Vagina (tissue), 2 donors: Measurements from ENCODE around the gene CCDC80. TPM values are rescaled to one million over a fixed set of nuclear protein-coding genes. Genes with fewer than 3 reads are reported as not detected.

Source experiments
- DNase-seq, 2 donors: peaks; one replicate each; pipeline ENCODE4 v3.0.0-alpha.2; 2017; ENCODE audit errors: extremely low spot score in 2 of 2
- H3K27ac ChIP-seq: fragments of 200-600 bp; sonication (generic); one replicate; pipeline ENCODE4 v1.5.1; 2019
- H3K27me3 ChIP-seq: fragments of 200-600 bp; sonication (generic); one replicate; pipeline ENCODE4 v1.5.1; 2019
- H3K36me3 ChIP-seq, 2 donors: fragments of 200-600 bp; sonication (generic); one replicate each; pipeline ENCODE4 v1.5.1; 2017 to 2019
- H3K4me1 ChIP-seq: fragments of 200-600 bp; sonication (generic); one replicate; pipeline ENCODE4 v1.5.1; 2019
- H3K4me3 ChIP-seq, 2 donors: fragments of 200-600 bp; sonication (generic); 1 replicate in 1 of 2; 2 replicates in 1 of 2; pipeline ENCODE4 v1.5.1; 2016 to 2019
- H3K9me3 ChIP-seq: fragments of 200-600 bp; sonication (generic); one replicate; pipeline ENCODE4 v1.5.1; 2019
- POLR2A ChIP-seq, 2 donors: fragments of 450-650 bp; IDR thresholded peaks; one replicate each; pipeline ENCODE4 v1.6.1; 2017; ENCODE audit warnings: antibody characterized with exemption in 2 of 2, mild to moderate bottlenecking in 2 of 2, moderate library complexity in 2 of 2
- POLR2AphosphoS5 ChIP-seq, 2 donors: sonication (generic); formaldehyde crosslinking; IDR thresholded peaks; one replicate each; pipeline ENCODE4 v1.9.0; 2017; ENCODE audit warnings: antibody characterized with exemption in 2 of 2, mild to moderate bottlenecking in 2 of 2, low read depth in 1 of 2; ENCODE audit not compliant: insufficient read depth in 1 of 2
- intact Hi-C: fragments of 100-400 bp; cut with DNase I; formaldehyde crosslinking; loops from one replicate; pipeline ENCODE4 v1.15.1; 2023
- total RNA-seq: library from RNA; depleted of rRNA; stranded (reverse); fragments of >200 nt; gene quantifications from one replicate; pipeline ENCODE4 v1.2.3, GENCODE V29; 2016
- TF ChIP-seq, protein P1 (sequence below), 3 experiments: fragments of 450-650 bp in 2 of 3; fragments of 200-600 bp in 1 of 3; sonication (generic) in 1 of 3; IDR thresholded peaks; one replicate each; pipeline ENCODE4 v1.5.1; 2017 to 2019; ENCODE audit warnings: antibody characterized with exemption in 3 of 3, mild to moderate bottlenecking in 2 of 3, moderate library complexity in 2 of 3

The CCDC80 gene
- total RNA-seq, 1 donor from 2014 or later: 51.6 TPM

DNA sequence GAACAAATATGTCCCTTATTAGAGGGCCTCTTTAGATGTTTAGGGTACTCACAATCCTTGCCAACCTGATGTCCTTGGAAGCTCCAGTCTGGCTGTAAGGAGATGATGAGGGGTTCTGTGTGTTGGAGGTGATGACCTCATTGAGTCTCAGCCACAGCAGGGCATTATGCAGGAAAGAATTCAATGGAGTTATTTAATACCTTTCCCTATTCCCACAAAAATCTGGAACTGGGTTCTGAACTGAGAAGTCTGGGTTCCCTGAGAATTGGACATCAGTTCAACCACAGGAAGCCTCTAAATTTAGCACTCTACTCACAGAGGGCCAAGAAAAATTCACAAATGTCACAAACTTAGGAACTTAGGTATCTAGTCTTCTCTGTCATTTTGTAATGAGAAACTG lies 42.2 kb downstream of the CCDC80 start:
- H3K27me3 ChIP-seq: no peaks in the 10 kb centered on the region
- intact Hi-C loops: no loop called here
- no peak overlapping the region for H3K4me3 ChIP-seq
- DNase-seq: no peak
- TF ChIP-seq POLR2AphosphoS5 (IDR thresholded peaks at IDR 0.05; ENCODE audit: insufficient read depth in 1 of 2, low read depth in 1 of 2): no peak
- TF ChIP-seq, protein P1, sequence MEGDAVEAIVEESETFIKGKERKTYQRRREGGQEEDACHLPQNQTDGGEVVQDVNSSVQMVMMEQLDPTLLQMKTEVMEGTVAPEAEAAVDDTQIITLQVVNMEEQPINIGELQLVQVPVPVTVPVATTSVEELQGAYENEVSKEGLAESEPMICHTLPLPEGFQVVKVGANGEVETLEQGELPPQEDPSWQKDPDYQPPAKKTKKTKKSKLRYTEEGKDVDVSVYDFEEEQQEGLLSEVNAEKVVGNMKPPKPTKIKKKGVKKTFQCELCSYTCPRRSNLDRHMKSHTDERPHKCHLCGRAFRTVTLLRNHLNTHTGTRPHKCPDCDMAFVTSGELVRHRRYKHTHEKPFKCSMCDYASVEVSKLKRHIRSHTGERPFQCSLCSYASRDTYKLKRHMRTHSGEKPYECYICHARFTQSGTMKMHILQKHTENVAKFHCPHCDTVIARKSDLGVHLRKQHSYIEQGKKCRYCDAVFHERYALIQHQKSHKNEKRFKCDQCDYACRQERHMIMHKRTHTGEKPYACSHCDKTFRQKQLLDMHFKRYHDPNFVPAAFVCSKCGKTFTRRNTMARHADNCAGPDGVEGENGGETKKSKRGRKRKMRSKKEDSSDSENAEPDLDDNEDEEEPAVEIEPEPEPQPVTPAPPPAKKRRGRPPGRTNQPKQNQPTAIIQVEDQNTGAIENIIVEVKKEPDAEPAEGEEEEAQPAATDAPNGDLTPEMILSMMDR (IDR thresholded peaks at IDR 0.05): no peak
- TF ChIP-seq POLR2A (IDR thresholded peaks at IDR 0.05): no peak
- no peaks in the 10 kb centered on the region for H3K9me3 ChIP-seq
- H3K4me1 ChIP-seq: peaks cover 6% of the 10 kb centered on the region
- no peaks in the 10 kb centered on the region for H3K36me3 ChIP-seq
- no peak overlapping the region for H3K27ac ChIP-seq

DNA sequence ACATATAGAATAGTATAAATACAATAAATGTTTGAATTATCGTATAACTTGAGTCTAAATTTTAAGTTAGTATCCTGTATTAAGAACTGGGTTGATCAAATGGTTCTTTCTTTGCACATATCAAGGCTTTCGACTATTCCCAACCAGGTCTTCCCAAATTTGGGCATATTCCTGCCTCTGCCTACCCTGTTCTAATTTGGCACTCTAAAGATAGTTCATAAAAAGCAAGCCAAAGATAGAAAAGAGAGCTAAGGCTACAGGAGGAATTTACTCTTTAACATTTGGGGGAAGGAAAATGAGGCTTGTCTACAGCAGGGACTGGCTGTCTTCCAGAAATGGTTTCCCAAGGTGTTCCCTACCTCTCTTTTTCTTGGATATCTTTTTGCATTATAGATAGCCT lies 43.0 kb downstream of the CCDC80 start:
- Histone ChIP-seq H3K4me1 (peaks cover 4% of the 10 kb centered on the region), H3K27ac (no peak overlapping the region), H3K36me3 (peaks cover 0 to 4% of the 10 kb centered on the region in 2 donors), H3K27me3 (no peaks in the 10 kb centered on the region), H3K9me3 (no peaks in the 10 kb centered on the region), H3K4me3 (no peak overlapping the region)
- TF ChIP-seq, protein P1 (IDR thresholded peaks at IDR 0.05): no peak
- TF ChIP-seq POLR2A (IDR thresholded peaks at IDR 0.05): no peak
- TF ChIP-seq POLR2AphosphoS5 (IDR thresholded peaks at IDR 0.05; ENCODE audit: insufficient read depth in 1 of 2, low read depth in 1 of 2): no peak
- intact Hi-C loops: no loop called here
- DNase-seq: no peak

DNA sequence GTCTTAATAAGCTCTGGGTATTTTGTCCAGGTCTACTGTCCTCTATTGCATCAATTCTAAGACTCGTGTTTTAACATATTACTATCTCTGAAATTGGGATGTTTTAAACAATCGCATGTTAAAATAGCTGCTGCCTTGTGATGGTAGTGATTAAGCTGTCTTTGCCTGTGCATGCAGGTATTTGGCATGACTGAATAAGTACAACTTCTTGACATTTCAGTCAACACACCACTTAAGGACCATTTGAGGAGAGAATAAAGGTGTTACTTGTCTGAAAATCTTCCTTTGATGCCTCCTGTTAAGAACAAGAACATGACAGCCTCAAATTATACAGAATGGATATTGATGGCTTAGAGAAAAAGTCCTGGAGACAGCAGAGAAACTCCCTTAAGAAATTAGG lies 46.1 kb downstream of the CCDC80 start:
- no peak overlapping the region for H3K4me3 ChIP-seq
- H3K36me3 ChIP-seq: peaks cover 0 to 8% of the 10 kb centered on the region in 2 donors
- no peaks in the 10 kb centered on the region for H3K9me3 ChIP-seq
- H3K4me1 ChIP-seq: no peaks in the 10 kb centered on the region
- TF ChIP-seq POLR2A (IDR thresholded peaks at IDR 0.05) (no peak), POLR2AphosphoS5 (IDR thresholded peaks at IDR 0.05; ENCODE audit: insufficient read depth in 1 of 2, low read depth in 1 of 2) (no peak)
- TF ChIP-seq, protein P1 (IDR thresholded peaks at IDR 0.05): no peak
- no peak overlapping the region for H3K27ac ChIP-seq
- intact Hi-C loops: no loop called here
- no peak for DNase-seq
- H3K27me3 ChIP-seq: no peaks in the 10 kb centered on the region

DNA sequence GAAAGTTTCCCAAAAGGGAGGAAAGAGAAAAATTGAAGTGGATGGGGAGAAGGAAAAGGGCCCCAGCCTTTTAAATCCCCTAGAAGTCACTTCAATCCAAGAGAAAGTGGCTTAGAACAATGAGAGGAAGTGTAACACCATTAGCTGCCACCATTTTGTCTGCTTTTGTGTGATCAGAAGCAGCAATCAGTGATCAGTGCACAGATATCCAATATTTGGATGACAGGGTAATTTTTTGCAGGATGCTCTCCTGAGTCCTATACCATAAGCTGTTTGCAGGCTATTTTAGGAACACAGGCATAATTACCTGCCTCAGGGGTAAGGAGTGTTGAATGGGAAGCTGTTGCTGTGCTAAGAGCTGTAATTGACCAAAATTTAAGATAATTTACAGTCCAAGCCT lies 47.7 kb downstream of the CCDC80 start:
- H3K4me1 ChIP-seq: no peaks in the 10 kb centered on the region
- peaks cover 0 to 8% of the 10 kb centered on the region in 2 donors for H3K36me3 ChIP-seq
- no peak for DNase-seq
- TF ChIP-seq, protein P1 (IDR thresholded peaks at IDR 0.05): no peak
- TF ChIP-seq POLR2AphosphoS5 (IDR thresholded peaks at IDR 0.05; ENCODE audit: insufficient read depth in 1 of 2, low read depth in 1 of 2) (no peak), POLR2A (IDR thresholded peaks at IDR 0.05) (no peak)
- intact Hi-C loops: no loop called here
- H3K4me3 ChIP-seq: no peak overlapping the region
- no peaks in the 10 kb centered on the region for H3K27me3 ChIP-seq
- H3K27ac ChIP-seq: no peak overlapping the region
- H3K9me3 ChIP-seq: no peaks in the 10 kb centered on the region

DNA sequence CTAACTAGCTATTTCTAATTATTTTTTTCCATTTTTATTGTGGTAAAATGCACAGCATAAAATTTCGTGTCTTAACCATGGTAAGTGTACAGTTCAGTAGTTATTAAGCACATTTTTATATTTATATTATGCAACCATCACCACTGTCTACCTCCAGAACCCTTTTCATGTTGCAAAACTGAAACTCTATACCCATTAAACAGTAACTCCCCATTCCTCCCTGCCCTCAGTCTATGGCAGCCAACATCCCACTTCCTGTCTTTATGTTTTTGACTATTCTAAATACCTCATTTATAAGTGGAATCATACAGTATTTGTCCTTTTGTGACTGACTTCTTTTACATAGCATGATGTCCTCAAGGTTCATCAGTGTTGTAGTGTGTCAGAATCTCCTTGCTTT lies 53.6 kb downstream of the CCDC80 start:
- Histone ChIP-seq H3K4me1 (no peaks in the 10 kb centered on the region), H3K27me3 (no peaks in the 10 kb centered on the region), H3K27ac (no peak overlapping the region), H3K4me3 (no peak overlapping the region), H3K9me3 (no peaks in the 10 kb centered on the region), H3K36me3 (peaks cover 0 to 46% of the 10 kb centered on the region in 2 donors)
- TF ChIP-seq POLR2A (IDR thresholded peaks at IDR 0.05): no peak
- no peak for TF ChIP-seq POLR2AphosphoS5 (IDR thresholded peaks at IDR 0.05; ENCODE audit: insufficient read depth in 1 of 2, low read depth in 1 of 2)
- TF ChIP-seq, protein P1 (IDR thresholded peaks at IDR 0.05): no peak
- DNase-seq: no peak
- intact Hi-C loops: no loop called here
